Measurements from ENCODE around the gene METTL8. TPM values are rescaled to one million over a fixed set of nuclear protein-coding genes. Genes with fewer than 3 reads are reported as not detected.

The METTL8 gene
- total RNA-seq, 1 experiment from 2014 or later: 27.7 TPM

DNA sequence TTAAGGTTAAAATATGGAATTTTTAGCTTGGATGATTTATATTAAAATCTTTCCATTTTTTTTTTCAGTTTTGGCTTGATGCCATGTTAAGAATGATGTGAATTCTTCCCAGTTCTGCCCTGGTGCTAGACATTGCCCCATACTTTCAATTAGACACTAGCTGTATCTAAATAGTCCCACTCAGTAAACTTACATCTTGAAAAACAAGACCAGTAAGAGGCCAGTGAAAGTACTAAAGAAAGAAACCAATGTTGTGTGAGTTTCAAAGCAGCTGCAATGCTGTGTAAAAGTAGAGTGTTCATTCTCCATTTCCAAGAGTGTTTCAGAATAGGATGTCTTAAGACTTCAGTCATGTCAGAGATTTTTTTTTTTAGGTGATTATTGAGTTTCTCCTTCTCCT is 48.5 kb upstream of the METTL8 start:
- Histone ChIP-seq H3K27ac (ENCODE audit: low read length) (no peak overlapping the region), H3K9me3 (ENCODE audit: control insufficient read depth, insufficient read depth, low read depth, low read length) (no peaks in the 10 kb centered on the region), H3K4me3 (ENCODE audit: low read depth in 2 of 2, low read length in 2 of 2) (no peak overlapping the region), H3K36me3 (ENCODE audit: control insufficient read depth, insufficient read depth, low read length) (peaks cover 3% of the 10 kb centered on the region; the same call in 1 of the 2 replicates), H3K27me3 (ENCODE audit: control insufficient read depth, insufficient read depth, low read length) (no peaks in the 10 kb centered on the region), H3K4me1 (ENCODE audit: control insufficient read depth, insufficient read depth, low read length) (no peaks in the 10 kb centered on the region)
- ChIA-PET CTCF (no interaction called here), POLR2A (no interaction called here)
- intact Hi-C loops (cut with micrococcal nuclease; ENCODE audit: unreplicated experiment): no loop called here
- in situ Hi-C loops (cut with HindIII; ENCODE audit: low pct_unique_long_range_greater_than_20kb, low sequenced_read_pairs): no loop called here
- no peak for ATAC-seq
- no peak for DNase-seq (ENCODE audit: low read depth, low spot score)
- TF ChIP-seq TCF7L2 (IDR thresholded peaks at IDR 0.05; ENCODE audit: low read depth, low read length): no peak
- TF ChIP-seq POLR2AphosphoS5 (IDR thresholded peaks at IDR 0.05; ENCODE audit: low read depth, low read length): no peak
- TF ChIP-seq SIN3A (IDR thresholded peaks at IDR 0.05; ENCODE audit: borderline replicate concordance, insufficient read depth, low read depth, low read length): no peak
- TF ChIP-seq, protein P1, sequence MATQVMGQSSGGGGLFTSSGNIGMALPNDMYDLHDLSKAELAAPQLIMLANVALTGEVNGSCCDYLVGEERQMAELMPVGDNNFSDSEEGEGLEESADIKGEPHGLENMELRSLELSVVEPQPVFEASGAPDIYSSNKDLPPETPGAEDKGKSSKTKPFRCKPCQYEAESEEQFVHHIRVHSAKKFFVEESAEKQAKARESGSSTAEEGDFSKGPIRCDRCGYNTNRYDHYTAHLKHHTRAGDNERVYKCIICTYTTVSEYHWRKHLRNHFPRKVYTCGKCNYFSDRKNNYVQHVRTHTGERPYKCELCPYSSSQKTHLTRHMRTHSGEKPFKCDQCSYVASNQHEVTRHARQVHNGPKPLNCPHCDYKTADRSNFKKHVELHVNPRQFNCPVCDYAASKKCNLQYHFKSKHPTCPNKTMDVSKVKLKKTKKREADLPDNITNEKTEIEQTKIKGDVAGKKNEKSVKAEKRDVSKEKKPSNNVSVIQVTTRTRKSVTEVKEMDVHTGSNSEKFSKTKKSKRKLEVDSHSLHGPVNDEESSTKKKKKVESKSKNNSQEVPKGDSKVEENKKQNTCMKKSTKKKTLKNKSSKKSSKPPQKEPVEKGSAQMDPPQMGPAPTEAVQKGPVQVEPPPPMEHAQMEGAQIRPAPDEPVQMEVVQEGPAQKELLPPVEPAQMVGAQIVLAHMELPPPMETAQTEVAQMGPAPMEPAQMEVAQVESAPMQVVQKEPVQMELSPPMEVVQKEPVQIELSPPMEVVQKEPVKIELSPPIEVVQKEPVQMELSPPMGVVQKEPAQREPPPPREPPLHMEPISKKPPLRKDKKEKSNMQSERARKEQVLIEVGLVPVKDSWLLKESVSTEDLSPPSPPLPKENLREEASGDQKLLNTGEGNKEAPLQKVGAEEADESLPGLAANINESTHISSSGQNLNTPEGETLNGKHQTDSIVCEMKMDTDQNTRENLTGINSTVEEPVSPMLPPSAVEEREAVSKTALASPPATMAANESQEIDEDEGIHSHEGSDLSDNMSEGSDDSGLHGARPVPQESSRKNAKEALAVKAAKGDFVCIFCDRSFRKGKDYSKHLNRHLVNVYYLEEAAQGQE (IDR thresholded peaks at IDR 0.05; ENCODE audit: insufficient read depth in 1 of 2, low read depth in 2 of 2, low read length in 1 of 2): no peak
- TF ChIP-seq, protein P2, sequence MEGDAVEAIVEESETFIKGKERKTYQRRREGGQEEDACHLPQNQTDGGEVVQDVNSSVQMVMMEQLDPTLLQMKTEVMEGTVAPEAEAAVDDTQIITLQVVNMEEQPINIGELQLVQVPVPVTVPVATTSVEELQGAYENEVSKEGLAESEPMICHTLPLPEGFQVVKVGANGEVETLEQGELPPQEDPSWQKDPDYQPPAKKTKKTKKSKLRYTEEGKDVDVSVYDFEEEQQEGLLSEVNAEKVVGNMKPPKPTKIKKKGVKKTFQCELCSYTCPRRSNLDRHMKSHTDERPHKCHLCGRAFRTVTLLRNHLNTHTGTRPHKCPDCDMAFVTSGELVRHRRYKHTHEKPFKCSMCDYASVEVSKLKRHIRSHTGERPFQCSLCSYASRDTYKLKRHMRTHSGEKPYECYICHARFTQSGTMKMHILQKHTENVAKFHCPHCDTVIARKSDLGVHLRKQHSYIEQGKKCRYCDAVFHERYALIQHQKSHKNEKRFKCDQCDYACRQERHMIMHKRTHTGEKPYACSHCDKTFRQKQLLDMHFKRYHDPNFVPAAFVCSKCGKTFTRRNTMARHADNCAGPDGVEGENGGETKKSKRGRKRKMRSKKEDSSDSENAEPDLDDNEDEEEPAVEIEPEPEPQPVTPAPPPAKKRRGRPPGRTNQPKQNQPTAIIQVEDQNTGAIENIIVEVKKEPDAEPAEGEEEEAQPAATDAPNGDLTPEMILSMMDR (IDR thresholded peaks at IDR 0.05): no peak
- BruUV-seq (replicated peaks): no TSS peak

DNA sequence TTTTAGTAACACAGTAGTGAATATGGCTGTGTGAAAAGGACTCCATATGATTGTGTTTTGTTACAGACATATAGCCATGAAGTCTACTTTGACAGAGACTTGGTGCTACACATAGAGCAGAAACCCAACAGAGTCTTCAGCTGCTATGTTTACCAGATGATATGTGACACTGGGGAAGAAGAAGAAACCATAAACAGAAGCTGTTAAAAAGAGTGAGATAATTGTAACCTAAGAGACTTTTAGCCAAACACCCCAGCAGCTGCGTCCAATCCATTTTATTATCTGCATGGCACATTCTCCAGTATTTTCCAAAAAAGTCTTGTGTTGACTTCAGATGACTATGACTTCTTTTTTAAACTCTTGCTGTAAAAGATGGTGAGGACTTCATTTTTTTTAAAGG is 47.1 kb upstream of the METTL8 start:
- no peaks in the 10 kb centered on the region for H3K9me3 ChIP-seq (ENCODE audit: control insufficient read depth, insufficient read depth, low read depth, low read length)
- CTCF ChIA-PET: no interaction called here

More for the DNA sequence above, 47.1 kb upstream of the METTL8 start:
- Histone ChIP-seq H3K27ac (ENCODE audit: low read length) (no peak overlapping the region), H3K4me1 (ENCODE audit: control insufficient read depth, insufficient read depth, low read length) (no peaks in the 10 kb centered on the region), H3K4me3 (ENCODE audit: low read depth in 2 of 2, low read length in 2 of 2) (no peak overlapping the region), H3K27me3 (ENCODE audit: control insufficient read depth, insufficient read depth, low read length) (no peaks in the 10 kb centered on the region), H3K36me3 (ENCODE audit: control insufficient read depth, insufficient read depth, low read length) (peaks cover 3% of the 10 kb centered on the region; the same call in 1 of the 2 replicates)
- intact Hi-C loops (cut with micrococcal nuclease; ENCODE audit: unreplicated experiment): no loop called here
- ATAC-seq (no peak), DNase-seq (ENCODE audit: low read depth, low spot score) (no peak)
- in situ Hi-C loops (cut with HindIII; ENCODE audit: low pct_unique_long_range_greater_than_20kb, low sequenced_read_pairs): no loop called here
- TF ChIP-seq TCF7L2 (IDR thresholded peaks at IDR 0.05; ENCODE audit: low read depth, low read length): no peak
- TF ChIP-seq, protein P2 (IDR thresholded peaks at IDR 0.05): no peak
- TF ChIP-seq POLR2AphosphoS5 (IDR thresholded peaks at IDR 0.05; ENCODE audit: low read depth, low read length): no peak
- TF ChIP-seq, protein P1 (IDR thresholded peaks at IDR 0.05; ENCODE audit: insufficient read depth in 1 of 2, low read depth in 2 of 2, low read length in 1 of 2): no peak
- no peak for TF ChIP-seq SIN3A (IDR thresholded peaks at IDR 0.05; ENCODE audit: borderline replicate concordance, insufficient read depth, low read depth, low read length)
- POLR2A ChIA-PET: no interaction called here
- no TSS peak for BruUV-seq (replicated peaks)
